Heart left ventricle (tissue), 16 donors: ENCODE data around the gene VEGFA. TPM values are rescaled to one million over a fixed set of nuclear protein-coding genes. Genes with fewer than 3 reads are reported as not detected.

ENCODE experiments used
- ATAC-seq, 4 donors: fragments of 200-7000 bp; cut with Tn5 transposase; one replicate each; pipeline ENCODE4 v1.9.1; 2020 to 2022; ENCODE audit warnings: moderate library complexity in 4 of 4, mild to moderate bottlenecking in 3 of 4, moderate number of reproducible peaks in 1 of 4
- DNase-seq, 5 donors: peaks; one replicate each; pipeline ENCODE4 v3.0.0-alpha.2; 2020
- H3K27ac ChIP-seq, 12 donors: fragments of 200-600 bp; sonication (generic) in 4 of 12; one replicate each; pipeline versions ENCODE4 v1.5.0 to v1.8.0; 2016 to 2022; ENCODE audit warnings: mild to moderate bottlenecking in 2 of 12
- H3K27me3 ChIP-seq, 9 donors: fragments of 200-600 bp; sonication (generic) in 2 of 9; one replicate each; pipeline versions ENCODE4 v1.5.1 to v1.8.0; 2016 to 2022; ENCODE audit warnings: mild to moderate bottlenecking in 3 of 9
- H3K36me3 ChIP-seq, 9 donors: fragments of 200-600 bp; sonication (generic) in 2 of 9; one replicate each; pipeline versions ENCODE4 v1.5.0 to v1.8.0; 2018 to 2022; ENCODE audit warnings: mild to moderate bottlenecking in 2 of 9
- H3K4me1 ChIP-seq, 12 donors: fragments of 200-600 bp; sonication (generic) in 4 of 12; one replicate each; pipeline versions ENCODE4 v1.5.0 to v1.8.0; 2016 to 2022; ENCODE audit warnings: mild to moderate bottlenecking in 3 of 12
- H3K4me3 ChIP-seq, 12 donors: fragments of 200-600 bp; sonication (generic) in 4 of 12; one replicate each; pipeline versions ENCODE4 v1.5.0 to v1.8.0; 2017 to 2022; ENCODE audit warnings: mild to moderate bottlenecking in 9 of 12, moderate library complexity in 4 of 12
- H3K9me3 ChIP-seq, 12 donors: fragments of 200-600 bp; sonication (generic) in 4 of 12; one replicate each; pipeline versions ENCODE4 v1.5.0 to v1.8.0; 2016 to 2022; ENCODE audit warnings: mild to moderate bottlenecking in 1 of 12
- CTCF ChIP-seq, 12 donors: fragments of 200-600 bp; sonication (generic) in 4 of 12; IDR thresholded peaks; one replicate each; pipeline versions ENCODE4 v1.5.0 to v1.8.0; 2018 to 2022; ENCODE audit warnings: antibody characterized with exemption in 12 of 12, mild to moderate bottlenecking in 5 of 12
- POLR2A ChIP-seq, 2 donors: fragments of 450-650 bp; IDR thresholded peaks; one replicate each; pipeline ENCODE4 v1.6.1; 2017; ENCODE audit warnings: antibody characterized with exemption in 2 of 2, mild to moderate bottlenecking in 2 of 2, moderate library complexity in 2 of 2
- WGBS, 4 donors: extraction: QIAGEN DNeasy Blood & Tissue Kit in 2 of 4; methylation state at CpG; one replicate each; pipeline versions ENCODE4 v1.1.5 to v1.1.7; 2013 to 2018; 5-methylcytosine and 5-hydroxymethylcytosine counted together
- intact Hi-C, 10 donors: fragments of 100-400 bp; cut with DNase I; formaldehyde crosslinking; loops; one replicate each; pipeline versions ENCODE4 v1.11.1 to v1.14.2; 2022
- polyA plus RNA-seq, 2 donors: library from polyadenylated mRNA; stranded (reverse); fragments of 200-250 nt; gene quantifications; one replicate each; pipeline ENCODE4 v1.2.3, GENCODE V29; 2013
- total RNA-seq, 9 donors: library from RNA; depleted of rRNA in 2 of 9; stranded (reverse); fragments of >200 nt in 2 of 9; fragmentation: NEBNext Ultra II Directional in 3 of 9; extraction: Animal tissue kit (Norgen Biotek cat#: 25700) in 3 of 9; gene quantifications; one replicate each; pipeline versions ENCODE4 v1.1.0 to v1.2.4, GENCODE V29; 2016 to 2023
- donor health status: ischemic (EF 13 %, LVEDD 7.1; RV severe dilation, severe dysfunction).
- donor health status: healthy with polysubstance abuse.
- donor health status: DM: no; HTN: yes; CAD: no.
- donor health status: DM: no; HTN: no; CAD: no.
- donor health status: ischemic (EF 25% LVEDD 6.9; RV normal size, moderate dysfunction).
- donor health status: ischemic (EF 25% LVEDD 5.7; RV mildly dilated, moderate dysfunction).
- donor health status: healthy.
- donor health status: DM: yes; HTN: yes; CAD: no.
- donor health status: ischemic (EF 35%, LVEDD 5.7; RV mildly dilated, moderate dysfunction).
- donor health status: nonischemic (EF 11% LVEDD 7.7; RV severe dilation, severe dysfunction).
- donor health status: DM: yes; HTN: yes; CAD: no.
- donor health status: PGD.
- donor health status: ischemic (EF 29% LVEDD 5.4; RV normal size, mild dysfunction).
- donor health status: nonischemic (EF 23%, LVEDD 6.1; RV moderate dilation, normal function).

Gene VEGFA
- total and polyA plus RNA-seq, 11 donors, result 83.0 to 254 (median 171) TPM

DNA sequence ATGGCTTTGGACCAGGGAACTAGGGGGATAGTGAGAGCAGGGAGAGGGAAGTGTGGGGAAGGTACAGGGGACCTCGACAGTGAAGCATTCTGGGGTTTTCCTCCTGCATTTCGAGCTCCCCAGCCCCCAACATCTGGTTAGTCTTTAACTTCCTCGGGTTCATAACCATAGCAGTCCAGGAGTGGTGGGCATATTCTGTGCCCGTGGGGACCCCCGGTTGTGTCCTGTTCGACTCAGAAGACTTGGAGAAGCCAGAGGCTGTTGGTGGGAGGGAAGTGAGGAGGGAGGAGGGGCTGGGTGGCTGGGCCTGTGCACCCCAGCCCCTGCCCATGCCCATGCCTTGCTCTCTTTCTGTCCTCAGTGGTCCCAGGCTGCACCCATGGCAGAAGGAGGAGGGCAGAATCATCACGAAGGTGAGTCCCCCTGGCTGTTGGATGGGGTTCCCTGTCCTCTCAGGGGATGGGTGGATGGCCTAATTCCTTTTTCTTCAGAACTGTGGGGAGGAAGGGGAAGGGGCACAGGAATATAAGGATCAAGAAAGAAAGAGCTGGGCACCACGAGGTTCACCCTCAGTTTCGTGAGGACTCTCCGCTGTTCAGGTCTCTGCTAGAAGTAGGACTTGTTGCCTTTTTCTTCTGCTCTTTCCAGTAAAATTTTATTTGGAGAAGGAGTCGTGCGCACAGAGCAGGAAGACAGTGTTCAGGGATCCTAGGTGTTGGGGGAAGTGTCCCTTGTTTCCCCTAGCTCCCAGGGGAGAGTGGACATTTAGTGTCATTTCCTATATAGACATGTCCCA lies 4.2 kb downstream of the VEGFA start:
- WGBS, 4 donors, result 38 to 46% (median 40%) methylated on average over 10 to 12 of the region's 12 CpGs
- Histone ChIP-seq H3K4me1 (peaks cover 9 to 80% (median 60%) of the 10 kb centered on the region in 12 donors), H3K27ac (peak overlapping the region; percentile 89 to 99 (median 97)), H3K4me3 (peak overlapping the region in 11 of 12 donors; percentile 13 to 99 (median 92)), H3K36me3 (peaks cover 7 to 40% (median 33%) of the 10 kb centered on the region in 9 donors), H3K9me3 (no peaks in the 10 kb centered on the region), H3K27me3 (no peaks in the 10 kb centered on the region)
- TF ChIP-seq POLR2A (IDR thresholded peaks at IDR 0.05), result no peak
- no peak for TF ChIP-seq CTCF (IDR thresholded peaks at IDR 0.05)
- ATAC-seq (no peak), DNase-seq (peak in 1 of 5 donors; percentile 19)
- intact Hi-C loops, result loop anchor here in 9 of 10 donors (2.0 to 10.0 kb wide), 13 partner anchors 43 to 471 kb away; partner anchors contain the start of gene HSP90AB1 (in 1 of the 9)

- TF ChIP-seq POLR2A (IDR thresholded peaks at IDR 0.05) (peak in 1 of 2 donors; percentile 51), CTCF (IDR thresholded peaks at IDR 0.05) (peak; percentile 71 to 89 (median 84))
- H3K36me3 ChIP-seq, result peaks cover 8 to 48% (median 37%) of the 10 kb centered on the region in 9 donors
- DNase-seq, result peak; percentile 74 to 85 (median 79)
- intact Hi-C loops, result loop anchor here in 9 of 10 donors (2.0 to 10.0 kb wide), 12 partner anchors 42 to 470 kb away; partner anchors contain the start of gene HSP90AB1 (in 1 of the 9)
- peak overlapping the region; percentile 89 to 99 (median 97) for H3K27ac ChIP-seq
- H3K4me1 ChIP-seq, result peaks cover 8 to 81% (median 62%) of the 10 kb centered on the region in 12 donors
- WGBS, 4 donors, result 22 to 27% (median 23%) methylated on average over 15 to 17 of the region's 17 CpGs
- H3K27me3 ChIP-seq, result no peaks in the 10 kb centered on the region
- H3K9me3 ChIP-seq, result no peaks in the 10 kb centered on the region
- peak overlapping the region in 10 of 12 donors; percentile 64 to 99 (median 94) for H3K4me3 ChIP-seq
- peak; percentile 6 to 33 (median 20) for ATAC-seq
Observed at GRCh38 chr6:43774776-43775534, 4.9 kb downstream of the VEGFA start.

DNA sequence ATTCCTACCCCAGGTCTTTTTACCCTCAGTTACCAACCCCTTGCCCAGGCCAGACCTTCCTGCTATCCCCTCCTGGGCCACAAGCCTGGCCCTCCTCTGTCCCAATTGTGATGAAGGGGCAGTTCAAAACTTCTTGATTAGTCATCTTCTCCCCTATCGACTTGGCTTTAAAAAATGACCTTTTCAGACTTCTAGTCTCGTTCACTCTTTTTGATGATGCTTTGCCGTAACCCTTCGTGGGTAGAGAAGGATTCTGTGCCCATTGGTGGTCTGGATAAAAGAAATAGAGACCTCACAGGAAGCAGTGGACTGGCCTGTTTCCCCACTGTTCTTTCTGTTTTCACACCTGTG lies 5.5 kb downstream of the VEGFA start:
- WGBS, 4 donors, result 45 to 62% (median 55%) methylated on average over 4 of the region's 4 CpGs
- ATAC-seq, result no peak
- H3K4me3 ChIP-seq, result peak overlapping the region in 7 of 12 donors; percentile 64 to 99 (median 95)
- TF ChIP-seq POLR2A (IDR thresholded peaks at IDR 0.05) (no peak), CTCF (IDR thresholded peaks at IDR 0.05) (no peak)
- no peak for DNase-seq
- H3K4me1 ChIP-seq, result peaks cover 8 to 87% (median 64%) of the 10 kb centered on the region in 12 donors
- H3K27me3 ChIP-seq, result no peaks in the 10 kb centered on the region
- no peaks in the 10 kb centered on the region for H3K9me3 ChIP-seq
- intact Hi-C loops, result loop anchor here in 4 of 10 donors (2.0 to 10.0 kb wide), 4 partner anchors 62 to 469 kb away; partner anchors contain the start of gene HSP90AB1 (in 1 of the 4)
- peaks cover 8 to 53% (median 42%) of the 10 kb centered on the region in 9 donors for H3K36me3 ChIP-seq
- peak overlapping the region; percentile 89 to 99 (median 97) for H3K27ac ChIP-seq
